ENCODE measurements around the gene PPM1A.

The PPM1A gene

DNA sequence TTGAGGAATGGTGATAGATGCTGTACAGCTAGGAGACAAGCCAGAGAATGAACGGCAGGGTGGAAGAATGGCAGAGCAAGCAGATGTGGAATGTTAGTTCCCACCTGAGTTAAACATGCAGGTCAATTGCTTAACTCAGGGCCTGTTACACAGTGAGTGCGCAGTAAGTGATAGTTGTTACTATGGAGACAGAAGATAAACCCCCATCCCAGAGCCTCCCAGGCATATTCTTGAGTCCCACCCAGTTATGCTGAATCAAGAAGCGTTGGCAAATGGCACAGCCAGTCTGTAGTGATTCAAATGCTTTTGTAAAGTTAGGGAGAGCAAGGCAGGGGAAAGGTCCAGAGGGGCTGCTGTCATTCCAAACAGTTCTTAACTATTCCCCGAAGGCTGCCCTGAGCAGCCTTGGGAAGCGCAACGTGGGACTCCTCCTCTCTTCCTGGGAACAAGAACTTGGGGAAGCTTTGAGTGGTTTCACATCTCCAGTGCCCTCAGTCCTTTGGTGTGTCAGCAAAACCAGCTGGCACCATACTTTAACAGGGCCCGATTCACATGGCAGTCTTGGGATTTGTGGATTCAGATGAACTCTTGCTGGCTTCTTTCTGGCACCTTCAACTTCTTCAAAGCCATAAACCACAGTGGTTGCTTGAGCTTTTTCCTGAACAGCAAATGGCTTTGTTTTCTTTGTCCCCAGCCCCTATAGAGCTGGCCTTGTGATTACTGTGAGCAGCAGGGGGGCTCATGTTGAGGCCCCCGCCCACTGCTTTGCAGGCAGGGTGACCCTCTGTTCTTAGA is 66.4 kb downstream of the PPM1A start:
- TF ChIP-seq EGR1 (IDR thresholded peaks at IDR 0.05) (no peak), EP300 (IDR thresholded peaks at IDR 0.05; ENCODE audit: borderline replicate concordance) (no peak), FOXM1 (IDR thresholded peaks at IDR 0.05; ENCODE audit: borderline replicate concordance, low read depth) (no peak), NFIC (IDR thresholded peaks at IDR 0.05) (no peak), CEBPB (IDR thresholded peaks at IDR 0.05) (no peak), ZBTB7A (IDR thresholded peaks at IDR 0.05; ENCODE audit: low read depth) (no peak), TCF12 (IDR thresholded peaks at IDR 0.05; ENCODE audit: low read depth) (no peak), YY1 (IDR thresholded peaks at IDR 0.05; ENCODE audit: low read depth) (no peak), CREB1 (IDR thresholded peaks at IDR 0.05; ENCODE audit: low read depth) (no peak)
- TF ChIP-seq, protein P1, sequence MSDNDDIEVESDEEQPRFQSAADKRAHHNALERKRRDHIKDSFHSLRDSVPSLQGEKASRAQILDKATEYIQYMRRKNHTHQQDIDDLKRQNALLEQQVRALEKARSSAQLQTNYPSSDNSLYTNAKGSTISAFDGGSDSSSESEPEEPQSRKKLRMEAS (IDR thresholded peaks at IDR 0.05) = no peak

DNA sequence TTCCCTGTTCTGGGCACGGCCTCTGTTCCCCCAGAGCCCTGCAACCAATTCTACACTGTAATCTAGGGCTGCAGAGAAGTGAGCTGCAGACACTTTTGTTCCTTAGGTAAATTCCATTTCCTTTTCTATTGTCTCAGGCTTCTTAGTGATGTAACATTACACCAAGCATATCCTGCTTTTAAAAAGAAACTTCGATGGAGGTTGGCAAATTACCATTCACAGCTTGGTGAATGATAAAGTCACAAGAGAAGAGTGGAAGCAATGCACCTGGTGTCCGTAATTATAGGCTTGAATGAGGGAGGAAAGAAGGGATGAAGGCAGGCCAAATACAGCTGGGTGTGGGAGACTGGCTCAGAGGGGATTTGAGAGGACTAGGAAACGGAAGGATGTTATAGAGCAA is 68.6 kb downstream of the PPM1A start:
- TF ChIP-seq, protein P2, sequence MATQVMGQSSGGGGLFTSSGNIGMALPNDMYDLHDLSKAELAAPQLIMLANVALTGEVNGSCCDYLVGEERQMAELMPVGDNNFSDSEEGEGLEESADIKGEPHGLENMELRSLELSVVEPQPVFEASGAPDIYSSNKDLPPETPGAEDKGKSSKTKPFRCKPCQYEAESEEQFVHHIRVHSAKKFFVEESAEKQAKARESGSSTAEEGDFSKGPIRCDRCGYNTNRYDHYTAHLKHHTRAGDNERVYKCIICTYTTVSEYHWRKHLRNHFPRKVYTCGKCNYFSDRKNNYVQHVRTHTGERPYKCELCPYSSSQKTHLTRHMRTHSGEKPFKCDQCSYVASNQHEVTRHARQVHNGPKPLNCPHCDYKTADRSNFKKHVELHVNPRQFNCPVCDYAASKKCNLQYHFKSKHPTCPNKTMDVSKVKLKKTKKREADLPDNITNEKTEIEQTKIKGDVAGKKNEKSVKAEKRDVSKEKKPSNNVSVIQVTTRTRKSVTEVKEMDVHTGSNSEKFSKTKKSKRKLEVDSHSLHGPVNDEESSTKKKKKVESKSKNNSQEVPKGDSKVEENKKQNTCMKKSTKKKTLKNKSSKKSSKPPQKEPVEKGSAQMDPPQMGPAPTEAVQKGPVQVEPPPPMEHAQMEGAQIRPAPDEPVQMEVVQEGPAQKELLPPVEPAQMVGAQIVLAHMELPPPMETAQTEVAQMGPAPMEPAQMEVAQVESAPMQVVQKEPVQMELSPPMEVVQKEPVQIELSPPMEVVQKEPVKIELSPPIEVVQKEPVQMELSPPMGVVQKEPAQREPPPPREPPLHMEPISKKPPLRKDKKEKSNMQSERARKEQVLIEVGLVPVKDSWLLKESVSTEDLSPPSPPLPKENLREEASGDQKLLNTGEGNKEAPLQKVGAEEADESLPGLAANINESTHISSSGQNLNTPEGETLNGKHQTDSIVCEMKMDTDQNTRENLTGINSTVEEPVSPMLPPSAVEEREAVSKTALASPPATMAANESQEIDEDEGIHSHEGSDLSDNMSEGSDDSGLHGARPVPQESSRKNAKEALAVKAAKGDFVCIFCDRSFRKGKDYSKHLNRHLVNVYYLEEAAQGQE (IDR thresholded peaks at IDR 0.05; ENCODE audit: low read depth) = no peak
- no peak for TF ChIP-seq NFIC (IDR thresholded peaks at IDR 0.05)
- TF ChIP-seq YY1 (IDR thresholded peaks at IDR 0.05; ENCODE audit: low read depth) = no peak
- no peak for TF ChIP-seq ZBTB7A (IDR thresholded peaks at IDR 0.05; ENCODE audit: low read depth)
- no peak for TF ChIP-seq CREB1 (IDR thresholded peaks at IDR 0.05; ENCODE audit: low read depth)
- TF ChIP-seq, protein P3, sequence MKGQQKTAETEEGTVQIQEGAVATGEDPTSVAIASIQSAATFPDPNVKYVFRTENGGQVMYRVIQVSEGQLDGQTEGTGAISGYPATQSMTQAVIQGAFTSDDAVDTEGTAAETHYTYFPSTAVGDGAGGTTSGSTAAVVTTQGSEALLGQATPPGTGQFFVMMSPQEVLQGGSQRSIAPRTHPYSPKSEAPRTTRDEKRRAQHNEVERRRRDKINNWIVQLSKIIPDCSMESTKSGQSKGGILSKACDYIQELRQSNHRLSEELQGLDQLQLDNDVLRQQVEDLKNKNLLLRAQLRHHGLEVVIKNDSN (IDR thresholded peaks at IDR 0.05) = no peak
- no peak for TF ChIP-seq RAD21 (IDR thresholded peaks at IDR 0.05; ENCODE audit: low read depth)
- no peak for TF ChIP-seq TAF1 (IDR thresholded peaks at IDR 0.05; ENCODE audit: low read depth)
- TF ChIP-seq, protein P1 (IDR thresholded peaks at IDR 0.05) = no peak
- TF ChIP-seq EGR1 (IDR thresholded peaks at IDR 0.05) = no peak
- TF ChIP-seq TCF12 (IDR thresholded peaks at IDR 0.05; ENCODE audit: low read depth) = no peak
- no peak for TF ChIP-seq CEBPB (IDR thresholded peaks at IDR 0.05)
- no peak for TF ChIP-seq TEAD4 (IDR thresholded peaks at IDR 0.05)
- TF ChIP-seq EP300 (IDR thresholded peaks at IDR 0.05; ENCODE audit: borderline replicate concordance) = no peak
- no peak for TF ChIP-seq FOXM1 (IDR thresholded peaks at IDR 0.05; ENCODE audit: borderline replicate concordance, low read depth)

DNA sequence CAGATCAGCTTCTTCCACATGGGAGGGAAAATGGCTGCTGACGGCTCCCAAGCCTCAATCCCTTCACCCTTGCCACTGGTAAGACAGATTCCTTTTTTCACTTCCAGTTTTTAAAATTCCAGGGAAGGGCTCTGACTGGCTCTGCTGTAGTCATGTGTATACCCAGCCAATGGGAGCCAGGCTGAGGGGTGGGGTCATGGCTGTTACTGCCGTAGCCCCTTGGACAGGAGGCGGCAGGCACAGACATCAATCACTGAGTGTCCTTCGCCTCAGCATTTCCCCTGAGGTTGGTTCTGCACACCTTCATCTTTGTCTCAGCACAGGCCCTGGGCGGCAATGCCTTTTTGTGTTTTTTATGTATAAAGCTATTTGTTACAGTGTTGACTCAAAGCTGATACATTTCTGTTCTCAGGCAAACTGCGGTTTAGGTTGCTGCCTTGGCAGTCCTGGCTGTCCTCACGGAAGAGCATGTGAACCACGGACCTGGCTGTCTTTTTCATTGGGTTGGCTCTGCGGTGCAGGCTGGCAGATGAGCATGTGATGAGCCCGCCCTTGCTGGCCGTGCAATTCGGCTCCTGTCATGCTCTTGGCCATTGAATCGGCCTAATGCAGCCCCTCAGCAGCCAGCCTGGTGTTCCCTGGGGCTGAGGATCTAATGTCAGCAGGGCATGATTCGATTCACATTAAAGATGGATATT is 74.3 kb downstream of the PPM1A start:
- TF ChIP-seq, protein P2 (IDR thresholded peaks at IDR 0.05; ENCODE audit: low read depth) = no peak
- TF ChIP-seq TAF1 (IDR thresholded peaks at IDR 0.05; ENCODE audit: low read depth) = no peak
- no peak for TF ChIP-seq CREB1 (IDR thresholded peaks at IDR 0.05; ENCODE audit: low read depth)
- TF ChIP-seq, protein P3 (IDR thresholded peaks at IDR 0.05) = no peak
- TF ChIP-seq CEBPB (IDR thresholded peaks at IDR 0.05) = no peak
- no peak for TF ChIP-seq NFIC (IDR thresholded peaks at IDR 0.05)
- no peak for TF ChIP-seq ZBTB7A (IDR thresholded peaks at IDR 0.05; ENCODE audit: low read depth)
- TF ChIP-seq, protein P1 (IDR thresholded peaks at IDR 0.05) = no peak
- TF ChIP-seq EGR1 (IDR thresholded peaks at IDR 0.05) = no peak
- TF ChIP-seq TCF12 (IDR thresholded peaks at IDR 0.05; ENCODE audit: low read depth) = no peak
- TF ChIP-seq YY1 (IDR thresholded peaks at IDR 0.05; ENCODE audit: low read depth) = no peak
- no peak for TF ChIP-seq FOXM1 (IDR thresholded peaks at IDR 0.05; ENCODE audit: borderline replicate concordance, low read depth)
- no peak for TF ChIP-seq TEAD4 (IDR thresholded peaks at IDR 0.05)
- TF ChIP-seq EP300 (IDR thresholded peaks at IDR 0.05; ENCODE audit: borderline replicate concordance) = no peak
- no peak for TF ChIP-seq RAD21 (IDR thresholded peaks at IDR 0.05; ENCODE audit: low read depth)

DNA sequence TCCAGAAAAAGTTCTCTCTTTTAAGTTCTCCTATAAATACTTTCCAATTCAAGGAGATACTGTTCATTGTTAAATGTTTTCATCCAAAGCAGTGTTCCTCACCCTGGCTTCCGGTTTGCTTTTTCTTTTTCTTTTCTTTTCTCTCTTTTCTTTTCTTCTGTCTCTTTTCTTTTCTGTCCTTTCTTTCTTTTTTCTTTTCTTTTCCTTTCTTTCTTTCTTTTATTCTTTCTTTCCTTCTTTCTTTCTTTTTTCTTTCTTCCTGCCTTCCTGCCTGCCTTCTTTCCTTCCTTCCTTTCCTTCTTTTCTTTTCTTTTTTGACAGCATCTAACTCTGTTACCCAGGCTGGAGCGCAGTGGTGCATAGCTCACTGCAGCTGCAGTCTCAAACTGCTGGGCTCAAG is 75.8 kb downstream of the PPM1A start:
- no peak for TF ChIP-seq EGR1 (IDR thresholded peaks at IDR 0.05)
- no peak for TF ChIP-seq TEAD4 (IDR thresholded peaks at IDR 0.05)

DNA sequence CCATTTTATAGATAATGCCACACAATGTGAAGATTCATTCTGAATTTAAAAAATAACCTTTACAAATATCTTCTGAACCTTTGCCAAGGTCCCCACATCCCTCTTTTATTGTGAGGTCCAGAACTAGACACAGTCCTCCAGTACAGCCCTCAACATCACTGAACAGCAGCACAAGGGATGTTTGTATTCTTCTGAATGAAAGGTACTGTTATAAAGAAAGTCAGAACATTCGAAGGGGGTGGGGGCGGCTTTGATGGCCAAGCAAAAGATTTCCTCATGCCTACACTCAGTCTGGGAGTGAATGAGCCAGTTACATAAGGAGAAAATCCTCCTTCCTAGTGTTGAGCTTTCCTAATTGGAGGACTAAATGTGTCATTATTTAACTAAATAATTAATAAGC is 77.3 kb downstream of the PPM1A start:
- TF ChIP-seq ZBTB7A (IDR thresholded peaks at IDR 0.05; ENCODE audit: low read depth) (no peak), RAD21 (IDR thresholded peaks at IDR 0.05; ENCODE audit: low read depth) (no peak), TCF12 (IDR thresholded peaks at IDR 0.05; ENCODE audit: low read depth) (no peak), NFIC (IDR thresholded peaks at IDR 0.05) (no peak), TAF1 (IDR thresholded peaks at IDR 0.05; ENCODE audit: low read depth) (no peak), EP300 (IDR thresholded peaks at IDR 0.05; ENCODE audit: borderline replicate concordance) (no peak), CREB1 (IDR thresholded peaks at IDR 0.05; ENCODE audit: low read depth) (no peak), CEBPB (IDR thresholded peaks at IDR 0.05) (no peak), TEAD4 (IDR thresholded peaks at IDR 0.05) (no peak), YY1 (IDR thresholded peaks at IDR 0.05; ENCODE audit: low read depth) (no peak), FOXM1 (IDR thresholded peaks at IDR 0.05; ENCODE audit: borderline replicate concordance, low read depth) (no peak), EGR1 (IDR thresholded peaks at IDR 0.05) (no peak)
- TF ChIP-seq, protein P2 (IDR thresholded peaks at IDR 0.05; ENCODE audit: low read depth) = no peak
- TF ChIP-seq, protein P1 (IDR thresholded peaks at IDR 0.05) = no peak
- TF ChIP-seq, protein P3 (IDR thresholded peaks at IDR 0.05) = no peak
